Cardiac muscle cell (in vitro differentiated cells and primary cell): ENCODE measurements around the gene MTFR1L. TPM values are rescaled to one million over a fixed set of nuclear protein-coding genes. Genes with fewer than 3 reads are reported as not detected.

Source experiments
- DNase-seq, 2 donors: peaks; one replicate each; pipeline versions ENCODE4 v3.0.0 to v3.0.0-alpha.2; 2010 to 2017; ENCODE audit warnings: low read depth in 1 of 2, low spot score in 1 of 2
- H3K27ac ChIP-seq: fragments of 200-600 bp; sonication (generic); 2 replicates; pipeline ENCODE4 v1.5.1; 2016
- H3K27me3 ChIP-seq: fragments of 200-600 bp; sonication (generic); 2 replicates; pipeline ENCODE4 v1.6.0; 2016; ENCODE audit warnings: control low read depth
- H3K36me3 ChIP-seq: fragments of 200-600 bp; sonication (generic); 2 replicates; pipeline ENCODE4 v1.5.1; 2016; ENCODE audit warnings: control low read depth
- H3K4me1 ChIP-seq: fragments of 200-600 bp; sonication (generic); 2 replicates; pipeline ENCODE4 v1.8.1; 2017; ENCODE audit warnings: low read depth, mild to moderate bottlenecking, mixed run types
- H3K4me3 ChIP-seq: fragments of 200-600 bp; sonication (generic); 2 replicates; pipeline ENCODE4 v1.5.1; 2016; ENCODE audit warnings: mild to moderate bottlenecking
- H3K9me3 ChIP-seq: fragments of 200-600 bp; sonication (generic); 2 replicates; pipeline ENCODE4 v1.5.1; 2017; ENCODE audit warnings: low read depth, mild to moderate bottlenecking, control low read depth
- CTCF ChIP-seq: IDR thresholded peaks from 2 replicates; pipeline ENCODE4 v1.5.1; 2012; ENCODE audit warnings: low read depth, mild to moderate bottlenecking, low read length
- polyA plus RNA-seq: library from polyadenylated mRNA; unstranded; fragments of >200 nt; fragmentation: Nextera tagmentation; extraction: Ambion mirVana; gene quantifications from 2 replicates; pipeline ENCODE4 v1.2.1, GENCODE V29; 2016
- total RNA-seq: library from RNA; depleted of rRNA; stranded (reverse); fragments of >200 nt; gene quantifications from 2 replicates; pipeline ENCODE4 v1.2.3, GENCODE V29; 2016

The MTFR1L gene
- total and polyA plus RNA-seq, 2 experiments from 2014 or later = 158 to 266 TPM

GRCh38 chr1:25814549-25815087, 5.1 kb upstream of the MTFR1L start:
- H3K27ac ChIP-seq = no peak overlapping the region
- no peak overlapping the region for H3K4me3 ChIP-seq
- H3K36me3 ChIP-seq = peaks cover 13% of the 10 kb centered on the region
- no peaks in the 10 kb centered on the region for H3K9me3 ChIP-seq
- no peak for TF ChIP-seq CTCF
- no peak for DNase-seq
- H3K27me3 ChIP-seq = no peaks in the 10 kb centered on the region
- H3K4me1 ChIP-seq = peaks cover 19% of the 10 kb centered on the region

- Histone ChIP-seq H3K36me3 (peaks cover 13% of the 10 kb centered on the region), H3K27ac (no peak overlapping the region), H3K4me1 (peaks cover 19% of the 10 kb centered on the region), H3K4me3 (no peak overlapping the region), H3K27me3 (no peaks in the 10 kb centered on the region), H3K9me3 (no peaks in the 10 kb centered on the region)
- no peak for TF ChIP-seq CTCF
- no peak for DNase-seq
These were observed 4.3 kb upstream of the MTFR1L start for GRCh38 chr1:25815208-25816111.

GRCh38 chr1:25816112-25816718, 3.5 kb upstream of the MTFR1L start:
- Histone ChIP-seq H3K27me3 (no peaks in the 10 kb centered on the region), H3K27ac (peak overlapping the region; percentile 95), H3K36me3 (peaks cover 13% of the 10 kb centered on the region), H3K4me1 (peaks cover 23% of the 10 kb centered on the region), H3K4me3 (no peak overlapping the region), H3K9me3 (no peaks in the 10 kb centered on the region)
- no peak for DNase-seq
- no peak for TF ChIP-seq CTCF

GRCh38 chr1:25817840-25818501, 1.8 kb upstream of the MTFR1L start:
- peak; percentile 7 for TF ChIP-seq CTCF
- no peaks in the 10 kb centered on the region for H3K27me3 ChIP-seq
- peaks cover 6% of the 10 kb centered on the region for H3K36me3 ChIP-seq
- H3K27ac ChIP-seq = peak overlapping the region; percentile 95
- peak in 1 of 2 donors; percentile 84 for DNase-seq
- no peak overlapping the region for H3K4me3 ChIP-seq
- peaks cover 36% of the 10 kb centered on the region for H3K4me1 ChIP-seq
- no peaks in the 10 kb centered on the region for H3K9me3 ChIP-seq

- Histone ChIP-seq H3K9me3 (no peaks in the 10 kb centered on the region), H3K4me3 (peak overlapping the region; percentile 76), H3K27me3 (no peaks in the 10 kb centered on the region), H3K36me3 (peaks cover 6% of the 10 kb centered on the region), H3K4me1 (peaks cover 37% of the 10 kb centered on the region), H3K27ac (peak overlapping the region; percentile 95)
- TF ChIP-seq CTCF = no peak
- no peak for DNase-seq
These were observed 1.2 kb upstream of the MTFR1L start for GRCh38 chr1:25818569-25818968.
